Activated T-helper 2 cell treated with anti-CD3 and anti-CD28 coated beads, Interferon-gamma antibody, Interleukin-2, Interleukin-4, amounts not matched to agents 10 μg/mL and 5 μg/mL and 100 μg/mL, durations not matched to agents 14 hours and 24 hours and 36 hours (primary cell): ENCODE data around the gene TRIM34. TPM values are rescaled to one million over a fixed set of nuclear protein-coding genes. Genes with fewer than 3 reads are reported as not detected.
"Not testable (repeated sequence)": the region's sequence is repeated elsewhere in the genome, so short reads cannot be mapped to it uniquely, and the experiment has no call there.

Source experiments
- DNase-seq: peaks from one replicate; pipeline ENCODE4 v3.0.0; 2021; ENCODE audit warnings: low spot score
- H3K27ac Mint-ChIP-seq: one replicate; pipeline ENCODE4 v1.8.0; 2021; ENCODE audit warnings: mixed read lengths
- H3K27me3 Mint-ChIP-seq: one replicate; pipeline ENCODE4 v1.8.0; 2021; ENCODE audit warnings: low read depth, mixed read lengths
- H3K36me3 Mint-ChIP-seq: one replicate; pipeline ENCODE4 v1.8.0; 2021; ENCODE audit warnings: low read depth, mixed read lengths
- H3K4me1 Mint-ChIP-seq: one replicate; pipeline ENCODE4 v1.8.0; 2021; ENCODE audit warnings: low read depth, mixed read lengths
- H3K4me3 Mint-ChIP-seq: one replicate; pipeline ENCODE4 v1.8.0; 2021; ENCODE audit warnings: low read depth, mild to moderate bottlenecking, moderate library complexity, mixed read lengths
- H3K9me3 Mint-ChIP-seq: one replicate; pipeline ENCODE4 v1.8.0; 2021; ENCODE audit warnings: mixed read lengths
- intact Hi-C: fragments of 100-400 bp; cut with micrococcal nuclease; formaldehyde crosslinking; loops from one replicate; pipeline ENCODE4 v1.15.1; 2023
- total RNA-seq: library from RNA; stranded (reverse); gene quantifications from 2 replicates; pipeline ENCODE4 v1.2.3, GENCODE V29; 2022

TRIM34 gene
- total RNA-seq, 1 donor from 2014 or later, result 7.8 TPM

DNA sequence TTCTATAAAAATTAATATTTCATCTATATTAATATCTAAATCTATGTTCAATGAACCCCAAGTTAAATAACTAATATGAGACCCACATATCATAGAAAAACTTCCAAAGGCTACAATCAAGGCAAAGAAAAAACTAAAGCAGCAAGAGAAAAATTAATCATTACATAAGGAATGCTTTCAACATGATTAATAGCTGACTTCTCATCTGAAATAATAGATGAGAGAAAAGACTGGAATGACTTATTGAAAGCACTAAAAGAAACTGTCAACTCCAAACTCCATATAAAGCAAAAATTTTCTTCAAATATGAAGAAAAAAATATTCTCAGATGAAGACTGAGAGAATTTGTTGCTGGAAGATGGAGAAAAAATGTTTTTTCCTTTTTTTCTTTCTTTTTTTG, 47.0 kb downstream of the TRIM34 start:
- Mint-ChIP-seq H3K27ac (no peak overlapping the region), H3K4me3 (no peak overlapping the region), H3K27me3 (no peaks in the 10 kb centered on the region), H3K9me3 (no peaks in the 10 kb centered on the region), H3K36me3 (peaks cover 16% of the 10 kb centered on the region), H3K4me1 (no peaks in the 10 kb centered on the region)
- DNase-seq, result no peak
- intact Hi-C loops, result no loop called here

DNA sequence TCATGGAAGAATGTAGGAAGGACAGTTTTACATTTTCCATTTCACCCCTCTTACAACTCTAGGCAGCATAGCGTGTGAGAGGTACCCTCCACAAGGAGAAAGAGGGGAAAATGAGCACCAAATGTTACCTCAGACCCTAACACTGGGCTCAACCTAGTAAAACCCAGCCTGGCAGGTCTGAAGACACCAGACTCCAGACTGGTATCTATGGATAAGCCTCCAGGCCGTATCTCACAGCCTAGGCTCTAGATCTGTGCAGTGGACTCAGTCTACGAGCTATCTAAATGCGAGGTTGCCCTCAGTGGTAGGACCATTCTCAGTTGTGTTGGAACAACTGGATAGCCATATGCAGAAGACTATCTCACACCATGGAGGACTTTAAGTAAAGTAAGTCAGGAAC, 49.6 kb downstream of the TRIM34 start:
- Mint-ChIP-seq H3K4me3 (no peak overlapping the region), H3K27me3 (no peaks in the 10 kb centered on the region), H3K27ac (no peak overlapping the region), H3K36me3 (peaks cover 34% of the 10 kb centered on the region), H3K9me3 (no peaks in the 10 kb centered on the region), H3K4me1 (peaks cover 10% of the 10 kb centered on the region)
- intact Hi-C loops, result no loop called here
- DNase-seq, result no peak

DNA sequence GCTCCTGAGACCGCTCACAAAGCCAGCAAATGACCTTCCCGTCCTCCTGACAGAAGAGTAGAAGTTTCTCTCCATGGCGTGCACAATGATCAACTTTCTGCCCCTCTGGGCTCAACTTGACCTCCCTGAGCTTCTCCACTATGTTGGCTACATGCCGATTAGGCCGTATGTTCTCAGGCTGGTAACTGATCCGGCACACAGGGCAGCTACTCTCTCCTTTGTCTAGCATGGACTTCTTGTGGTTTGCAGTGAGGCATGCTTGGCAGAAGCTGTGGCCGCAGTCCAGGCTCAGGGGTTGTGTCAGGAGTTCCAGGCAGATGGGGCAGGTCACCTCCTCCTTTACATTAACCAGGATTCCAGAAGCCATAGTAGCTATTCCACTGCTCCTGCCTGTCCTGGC, 55.0 kb downstream of the TRIM34 start:
- H3K27me3 Mint-ChIP-seq, result no peaks in the 10 kb centered on the region
- no peak for DNase-seq
- H3K9me3 Mint-ChIP-seq, result no peaks in the 10 kb centered on the region
- H3K27ac Mint-ChIP-seq, result no peak overlapping the region
- no peak overlapping the region for H3K4me3 Mint-ChIP-seq
- intact Hi-C loops, result loop anchor here (10.0 kb wide), 2 partner anchors 555 to 1585 kb away; partner anchors contain the start of genes CNGA4, FHIP1B and RRM1
- peaks cover 30% of the 10 kb centered on the region for H3K4me1 Mint-ChIP-seq
- H3K36me3 Mint-ChIP-seq, result peaks cover 53% of the 10 kb centered on the region

DNA sequence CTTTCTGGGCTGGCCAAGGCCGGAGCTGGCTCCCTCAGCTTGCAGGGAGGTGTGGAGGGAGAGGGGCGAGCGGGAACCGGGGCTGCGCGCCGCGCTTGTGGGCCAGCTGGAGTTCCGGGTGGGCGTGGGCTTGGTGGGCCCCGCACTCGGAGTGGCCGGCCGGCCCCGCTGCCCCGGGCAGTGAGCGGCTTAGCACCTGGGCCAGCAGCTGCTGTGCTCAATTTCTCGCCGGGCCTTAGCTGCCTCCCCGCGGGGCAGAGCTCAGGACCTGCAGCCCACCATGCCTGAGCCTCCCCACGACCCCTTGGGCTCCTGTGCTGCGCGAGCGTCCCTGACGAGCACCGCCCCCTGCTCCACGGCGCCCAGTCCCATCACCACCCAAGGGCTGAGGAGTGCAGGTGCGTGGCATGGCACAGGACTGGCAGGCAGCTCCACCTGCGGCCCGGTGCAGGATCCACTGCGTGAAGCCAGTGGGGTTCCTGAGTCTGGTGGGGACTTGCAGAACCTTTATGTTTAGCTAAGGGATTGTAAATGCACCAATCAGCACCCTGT, 58.2 kb downstream of the TRIM34 start:
- not testable (repeated sequence) for H3K27ac Mint-ChIP-seq, H3K9me3 Mint-ChIP-seq, DNase-seq, H3K27me3 Mint-ChIP-seq, H3K4me3 Mint-ChIP-seq
- peaks cover 37% of the 10 kb centered on the region for H3K36me3 Mint-ChIP-seq
- intact Hi-C loops, result loop anchor here (10.0 kb wide), 2 partner anchors 552 to 1588 kb away; partner anchors contain the start of genes CNGA4, FHIP1B and RRM1
- peaks cover 38% of the 10 kb centered on the region for H3K4me1 Mint-ChIP-seq

DNA sequence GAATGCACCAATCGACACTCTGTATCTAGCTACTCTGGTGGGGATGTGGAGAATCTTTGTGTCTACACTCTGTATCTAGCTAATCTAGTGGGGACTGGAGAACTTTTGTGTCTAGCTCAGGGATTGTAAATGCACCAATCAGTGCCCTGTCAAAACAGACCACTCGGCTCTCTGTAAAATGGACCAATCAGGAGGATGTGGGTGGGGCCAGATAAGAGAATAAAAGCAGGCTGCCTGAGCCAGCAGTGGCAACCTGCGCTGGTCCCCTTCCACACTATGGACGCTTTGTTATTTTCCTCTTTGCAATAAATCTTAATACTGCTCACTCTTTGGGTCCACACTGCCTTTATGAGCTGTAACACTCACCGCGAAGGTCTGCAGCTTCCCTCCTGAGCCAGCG, 58.8 kb downstream of the TRIM34 start:
- peak overlapping the region; percentile 95 for H3K4me3 Mint-ChIP-seq
- not testable (repeated sequence) for H3K9me3 Mint-ChIP-seq, DNase-seq, H3K27me3 Mint-ChIP-seq
- peak overlapping the region; percentile 96 for H3K27ac Mint-ChIP-seq
- intact Hi-C loops, result loop anchor here (2.0 to 10.0 kb wide), 4 partner anchors 59 to 1589 kb away; partner anchors contain the start of genes CNGA4, FHIP1B, OR52N2 and RRM1
- peaks cover 31% of the 10 kb centered on the region for H3K36me3 Mint-ChIP-seq
- peaks cover 35% of the 10 kb centered on the region for H3K4me1 Mint-ChIP-seq

DNA sequence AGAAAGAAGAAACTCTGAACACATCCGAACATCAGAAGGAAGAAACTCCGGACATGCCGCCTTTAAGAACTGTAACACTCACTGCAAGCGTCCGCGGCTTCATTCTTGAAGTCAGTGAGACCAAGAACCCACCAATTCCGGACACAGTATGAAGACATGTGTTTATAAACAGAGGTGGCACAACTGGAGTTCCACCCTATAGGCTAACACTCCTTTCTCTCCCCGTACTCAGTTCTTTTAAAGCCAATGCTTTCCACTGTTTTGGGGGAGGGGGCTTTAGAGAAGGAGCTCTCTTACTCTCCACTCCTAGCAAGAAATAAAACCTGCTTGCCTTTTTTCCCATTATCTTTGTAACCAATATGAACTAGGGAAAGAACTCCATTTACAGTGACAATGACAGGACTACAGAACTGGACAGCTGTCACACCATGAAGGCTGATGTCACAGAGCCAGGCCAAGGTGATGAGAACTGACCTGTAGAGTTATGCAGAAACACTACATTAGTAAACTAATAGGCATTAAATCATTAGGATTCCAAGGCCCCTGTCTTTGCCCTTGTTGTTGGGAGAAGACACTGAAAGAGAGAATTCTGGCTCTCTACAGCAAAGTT, 59.3 kb downstream of the TRIM34 start:
- Mint-ChIP-seq H3K27ac (peak overlapping the region; percentile 96), H3K4me1 (peaks cover 30% of the 10 kb centered on the region), H3K36me3 (peaks cover 26% of the 10 kb centered on the region), H3K4me3 (peak overlapping the region; percentile 95), H3K9me3 (no peaks in the 10 kb centered on the region), H3K27me3 (no peaks in the 10 kb centered on the region)
- intact Hi-C loops, result loop anchor here (2.0 to 10.0 kb wide), 4 partner anchors 59 to 1589 kb away; partner anchors contain the start of genes CNGA4, FHIP1B, OR52N2 and RRM1
- DNase-seq, result no peak

DNA sequence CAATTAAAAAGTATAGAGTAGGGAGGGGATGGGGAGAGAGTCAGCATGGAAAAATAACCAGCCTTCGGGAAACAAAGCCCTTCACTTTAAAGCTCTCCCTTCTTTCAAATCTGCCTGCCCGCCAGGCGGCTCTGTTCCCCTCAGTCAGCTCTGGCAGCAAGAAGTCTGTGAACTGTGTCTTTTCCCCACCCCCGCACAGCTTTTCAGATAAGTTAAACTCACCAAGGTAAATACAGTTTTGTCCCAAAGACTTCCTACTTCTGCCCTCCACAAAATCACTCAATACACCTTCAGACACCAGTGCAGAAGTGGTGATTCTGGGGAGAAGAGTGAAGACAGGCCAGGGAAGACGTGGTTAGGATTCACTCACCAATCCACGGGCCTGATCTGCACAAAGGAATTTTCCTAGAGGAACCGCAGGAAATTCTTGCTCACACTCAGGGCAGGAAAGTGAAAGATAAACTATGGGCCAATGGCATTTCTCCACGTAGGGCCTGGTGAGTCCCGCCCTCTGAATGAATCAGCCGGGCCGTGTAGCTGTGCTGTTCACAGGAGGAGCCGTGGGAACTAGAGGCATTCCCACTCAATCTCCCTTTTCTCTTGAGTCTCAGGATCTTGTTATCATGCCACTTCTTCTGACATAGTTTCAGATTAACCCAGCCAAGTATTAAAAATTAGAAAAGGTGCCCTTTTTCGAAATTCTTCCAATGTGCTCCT, 60.0 kb downstream of the TRIM34 start, which contains the start of gene TRIM5:
TRIM5 (minus strand) TSS at position 429 of the 717 bp plus-strand sequence. CDS start 4,897 bp downstream, outside the sequence.
- H3K36me3 Mint-ChIP-seq, result peaks cover 19% of the 10 kb centered on the region
- peak within 1 kb of the TSS; percentile 95 for H3K4me3 Mint-ChIP-seq
- no peaks in the 10 kb centered on the region for H3K9me3 Mint-ChIP-seq
- H3K27ac Mint-ChIP-seq, result peak within 1 kb of the TSS; percentile 96
- no peaks in the 10 kb centered on the region for H3K27me3 Mint-ChIP-seq
- intact Hi-C loops, result loop anchor here (2.0 to 10.0 kb wide), 4 partner anchors 60 to 1590 kb away; partner anchors contain the start of genes CNGA4, FHIP1B, OR52N2 and RRM1
- peak; percentile 76 for DNase-seq
- peaks cover 31% of the 10 kb centered on the region for H3K4me1 Mint-ChIP-seq

DNA sequence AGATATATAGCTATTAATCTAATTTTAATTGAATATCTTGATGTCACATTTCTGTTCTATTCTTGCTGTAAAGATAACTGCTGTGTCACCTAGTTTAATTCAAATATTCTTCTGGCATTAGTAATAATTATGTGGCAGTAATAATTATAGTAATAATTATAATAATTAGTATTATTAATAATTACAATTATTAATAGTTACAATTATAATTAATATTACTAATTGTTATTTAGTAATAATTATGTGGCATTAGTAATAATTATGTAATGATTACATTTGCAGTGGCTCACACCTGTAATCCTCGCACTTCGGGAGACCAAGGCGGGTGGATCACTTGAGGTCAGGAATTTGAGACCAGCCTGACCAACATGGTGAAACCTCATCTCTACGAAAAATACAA, 61.6 kb downstream of the TRIM34 start:
- no peak overlapping the region for H3K27ac Mint-ChIP-seq
- DNase-seq, result no peak
- no peaks in the 10 kb centered on the region for H3K9me3 Mint-ChIP-seq
- H3K27me3 Mint-ChIP-seq, result no peaks in the 10 kb centered on the region
- no peak overlapping the region for H3K4me3 Mint-ChIP-seq
- peaks cover 37% of the 10 kb centered on the region for H3K4me1 Mint-ChIP-seq
- intact Hi-C loops, result loop anchor here (10.0 kb wide), 2 partner anchors 548 to 1592 kb away; partner anchors contain the start of genes CNGA4, FHIP1B and RRM1
- H3K36me3 Mint-ChIP-seq, result peaks cover 6% of the 10 kb centered on the region

DNA sequence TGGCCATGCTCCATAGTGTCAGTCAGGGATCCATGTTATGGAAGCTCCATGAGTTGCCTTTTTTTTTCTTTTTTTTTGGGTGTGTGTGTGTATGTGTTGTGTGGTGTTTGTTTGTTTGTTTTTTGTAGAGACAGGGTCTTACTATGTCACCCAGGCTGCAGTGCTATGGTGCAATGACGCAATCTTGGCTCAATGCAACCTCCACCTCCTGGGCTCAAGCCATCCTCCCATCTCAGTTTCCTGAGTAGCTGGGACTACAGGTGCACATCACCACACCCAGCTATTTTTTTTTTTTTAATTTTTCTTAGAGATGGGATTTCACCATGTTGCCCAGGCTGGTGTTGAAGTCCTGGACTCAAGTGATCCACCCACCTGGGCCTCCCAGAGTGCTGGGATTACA, 63.7 kb downstream of the TRIM34 start:
- no peak for DNase-seq
- no peak overlapping the region for H3K4me3 Mint-ChIP-seq
- H3K27ac Mint-ChIP-seq, result no peak overlapping the region
- intact Hi-C loops, result loop anchor here (10.0 kb wide), 2 partner anchors 546 to 1594 kb away; partner anchors contain the start of genes CNGA4, FHIP1B and RRM1
- no peaks in the 10 kb centered on the region for H3K27me3 Mint-ChIP-seq
- peaks cover 15% of the 10 kb centered on the region for H3K36me3 Mint-ChIP-seq
- no peaks in the 10 kb centered on the region for H3K9me3 Mint-ChIP-seq
- H3K4me1 Mint-ChIP-seq, result peaks cover 45% of the 10 kb centered on the region

DNA sequence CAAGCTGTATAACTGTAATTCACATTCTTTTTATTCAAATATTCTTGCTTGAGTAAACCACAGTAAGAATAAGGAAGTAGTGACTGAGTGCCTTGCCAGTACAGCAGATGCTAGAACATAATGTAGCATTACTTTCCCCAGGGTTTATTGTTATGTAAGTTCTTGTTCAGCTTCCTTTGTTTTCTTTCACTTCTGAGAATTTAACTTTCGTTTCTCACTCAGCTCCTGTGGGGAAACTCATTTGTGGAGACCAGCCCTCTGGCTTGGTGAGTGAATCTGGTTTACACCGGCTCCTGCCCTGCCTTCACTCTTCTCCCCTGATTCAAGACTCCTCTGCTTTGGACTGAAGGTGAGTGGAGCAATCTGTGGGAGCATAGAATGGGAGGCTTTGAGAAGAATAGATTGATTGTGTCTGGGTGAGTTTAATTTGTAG, 64.8 kb downstream of the TRIM34 start, which contains the start of gene TRIM22:
TRIM22 (plus strand) TSS at position 240 of the 433 bp plus-strand sequence. CDS start 6,443 bp downstream, outside the sequence.
- Mint-ChIP-seq H3K4me3 (peak within 1 kb of the TSS; percentile 91), H3K36me3 (peaks cover 22% of the 10 kb centered on the region), H3K27ac (peak within 1 kb of the TSS; percentile 89), H3K9me3 (no peaks in the 10 kb centered on the region), H3K4me1 (peaks cover 42% of the 10 kb centered on the region), H3K27me3 (no peaks in the 10 kb centered on the region)
- DNase-seq, result peak; percentile 55
- intact Hi-C loops, result loop anchor here (10.0 kb wide), 2 partner anchors 545 to 1595 kb away; partner anchors contain the start of genes CNGA4, FHIP1B and RRM1

DNA sequence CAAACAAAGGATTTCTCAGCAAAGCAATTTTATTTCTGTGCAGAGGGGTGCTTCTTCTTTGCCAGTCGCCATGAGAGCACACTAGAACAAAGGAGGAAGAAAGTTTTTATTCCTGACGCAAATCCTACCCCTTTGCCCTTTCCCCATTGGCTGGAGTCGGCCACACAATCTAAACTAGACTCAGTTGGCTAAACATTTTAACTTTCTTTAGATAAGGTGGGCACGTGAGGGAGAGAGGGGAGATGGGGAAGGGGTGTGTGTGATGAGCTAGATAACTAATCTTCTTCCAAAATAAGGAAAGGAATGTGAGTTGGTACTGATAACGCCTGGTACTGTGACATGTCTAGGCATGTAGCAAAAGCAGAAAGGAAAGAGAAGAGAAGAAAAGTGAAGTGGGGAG, 65.4 kb downstream of the TRIM34 start:
- Mint-ChIP-seq H3K4me1 (peaks cover 42% of the 10 kb centered on the region), H3K27ac (peak overlapping the region; percentile 89), H3K27me3 (no peaks in the 10 kb centered on the region), H3K4me3 (peak overlapping the region; percentile 91), H3K36me3 (peaks cover 26% of the 10 kb centered on the region), H3K9me3 (no peaks in the 10 kb centered on the region)
- intact Hi-C loops, result loop anchor here (2.0 kb wide), 1 partner anchor 631 kb away; the partner anchor contains the start of gene CAVIN3
- no peak for DNase-seq

DNA sequence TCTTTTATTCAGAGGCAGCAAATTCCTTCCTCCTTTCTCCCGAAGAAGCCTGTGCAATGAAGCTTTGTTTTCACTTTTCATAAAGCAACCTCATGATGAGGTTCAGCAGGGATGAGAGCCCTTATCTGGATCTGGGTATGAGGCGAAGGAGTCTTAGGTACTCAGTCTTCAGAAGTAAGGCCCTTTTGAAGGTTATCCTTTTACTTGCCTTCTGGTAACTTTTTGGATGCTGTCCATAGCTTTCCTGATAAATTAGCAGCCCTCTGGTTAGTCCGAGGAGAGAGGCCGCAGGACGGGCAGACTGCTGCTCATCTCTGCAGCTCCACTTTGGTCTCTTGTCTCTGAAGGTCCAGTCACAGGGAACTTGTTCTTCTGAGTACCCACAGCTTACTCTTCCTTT, 65.9 kb downstream of the TRIM34 start:
- intact Hi-C loops, result loop anchor here (2.0 kb wide), 1 partner anchor 630 kb away; the partner anchor contains the start of gene CAVIN3
- no peak for DNase-seq
- H3K27me3 Mint-ChIP-seq, result no peaks in the 10 kb centered on the region
- peaks cover 27% of the 10 kb centered on the region for H3K36me3 Mint-ChIP-seq
- no peaks in the 10 kb centered on the region for H3K9me3 Mint-ChIP-seq
- H3K4me1 Mint-ChIP-seq, result peaks cover 42% of the 10 kb centered on the region
- H3K4me3 Mint-ChIP-seq, result peak overlapping the region; percentile 91
- H3K27ac Mint-ChIP-seq, result peak overlapping the region; percentile 89
